NCI-H460 (cell line): Measurements from ENCODE around the gene EPS15. TPM values are rescaled to one million over a fixed set of nuclear protein-coding genes. Genes with fewer than 3 reads are reported as not detected.
"Not testable (repeated sequence)": the region's sequence is repeated elsewhere in the genome, so short reads cannot be mapped to it uniquely, and the experiment has no call there.

Experiments
- DNase-seq: peaks from one replicate; pipeline ENCODE4 v3.0.0-alpha.2; 2016; ENCODE audit warnings: low read depth; ENCODE audit errors: extremely low read depth
- total RNA-seq: library from RNA; depleted of rRNA; stranded (reverse); fragments of >200 nt; shearing (Covaris generic); gene quantifications from 2 replicates; pipeline ENCODE4 v1.2.3, GENCODE V29; 2014

EPS15 gene
- total RNA-seq, 1 experiment from 2014 or later: 21.3 TPM

DNA sequence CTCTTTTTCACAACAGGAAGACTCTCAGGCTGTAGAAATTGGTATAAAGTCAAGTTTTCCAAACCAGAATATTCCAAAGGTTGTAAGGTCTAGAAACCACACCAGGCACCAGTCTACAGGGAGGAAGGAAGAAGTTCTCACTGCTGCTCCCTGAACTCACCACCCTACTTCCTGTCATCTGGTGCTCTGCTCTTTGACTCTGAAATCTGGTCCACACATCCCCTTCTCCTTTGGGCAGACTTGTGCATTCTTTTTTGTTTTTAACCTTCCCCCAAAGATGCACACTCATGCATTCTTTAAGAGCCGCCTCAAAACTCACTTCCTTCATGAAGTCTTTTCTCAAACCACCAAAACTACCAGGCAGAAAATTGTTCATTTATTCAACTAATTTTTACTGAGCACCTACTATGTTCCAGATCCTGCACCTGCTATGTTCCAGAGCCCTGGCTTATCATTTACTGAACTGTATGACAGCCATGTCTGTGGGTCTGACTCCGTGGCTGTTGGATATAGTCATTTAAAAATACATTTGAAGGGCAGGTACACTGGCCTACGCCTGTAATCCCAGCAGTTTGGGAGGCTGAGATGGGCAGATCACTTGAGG lies 30.1 kb upstream of the EPS15 start:
- DNase-seq: no peak

DNA sequence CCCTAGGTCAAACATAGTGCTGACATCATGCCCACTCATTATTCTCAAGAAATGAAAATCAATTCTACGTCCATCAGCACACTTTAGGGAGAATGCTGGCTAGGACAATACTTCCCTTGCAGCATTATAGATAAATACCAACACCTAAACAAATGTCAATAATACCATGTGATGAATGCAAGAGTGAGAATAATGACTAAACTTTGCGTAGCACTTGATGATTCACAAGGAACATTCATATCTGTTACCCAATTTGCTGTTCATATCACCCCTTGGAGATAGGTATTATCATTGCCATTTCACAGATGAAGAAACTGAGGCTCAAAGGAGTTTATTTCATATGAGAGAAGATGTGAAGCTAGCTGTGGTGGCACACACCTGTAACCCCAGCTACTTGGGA lies 24.8 kb upstream of the EPS15 start:
- no peak for DNase-seq

DNA sequence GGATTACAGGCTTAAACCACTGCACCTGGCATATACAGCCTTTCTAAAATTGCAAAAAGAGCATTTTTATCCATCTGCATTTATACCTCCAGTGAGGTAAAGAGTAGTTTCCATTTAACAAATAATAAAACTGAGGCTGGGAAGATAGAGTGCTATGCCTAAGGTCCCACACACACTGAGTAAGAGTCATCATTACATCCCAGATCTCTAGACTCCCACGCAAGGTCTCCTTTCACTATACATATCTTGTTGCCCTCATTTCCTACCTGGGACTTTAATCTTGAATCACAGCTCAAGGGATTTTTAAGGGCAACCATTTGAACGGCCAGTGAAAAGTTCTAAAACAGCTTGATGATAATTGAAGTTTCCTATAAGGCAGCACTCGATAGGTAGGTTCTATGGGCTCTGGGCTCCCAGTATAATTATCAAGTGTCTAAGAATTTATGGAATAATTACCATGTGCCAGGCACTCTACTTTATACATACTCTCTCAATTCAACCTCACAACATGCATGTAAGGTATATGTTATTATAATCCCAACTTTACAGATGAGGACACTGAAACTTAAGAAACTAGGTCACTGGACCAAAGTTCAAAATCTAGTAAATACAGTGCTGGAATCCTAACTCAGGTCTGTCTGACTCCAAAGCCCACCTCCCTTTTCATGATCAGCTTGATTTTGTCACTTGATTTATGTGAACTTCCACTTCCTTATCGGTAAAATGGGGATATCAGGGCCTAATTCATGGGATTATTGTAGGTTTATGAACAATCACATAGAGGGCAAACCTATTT lies 23.3 kb upstream of the EPS15 start:
- no peak for DNase-seq

DNA sequence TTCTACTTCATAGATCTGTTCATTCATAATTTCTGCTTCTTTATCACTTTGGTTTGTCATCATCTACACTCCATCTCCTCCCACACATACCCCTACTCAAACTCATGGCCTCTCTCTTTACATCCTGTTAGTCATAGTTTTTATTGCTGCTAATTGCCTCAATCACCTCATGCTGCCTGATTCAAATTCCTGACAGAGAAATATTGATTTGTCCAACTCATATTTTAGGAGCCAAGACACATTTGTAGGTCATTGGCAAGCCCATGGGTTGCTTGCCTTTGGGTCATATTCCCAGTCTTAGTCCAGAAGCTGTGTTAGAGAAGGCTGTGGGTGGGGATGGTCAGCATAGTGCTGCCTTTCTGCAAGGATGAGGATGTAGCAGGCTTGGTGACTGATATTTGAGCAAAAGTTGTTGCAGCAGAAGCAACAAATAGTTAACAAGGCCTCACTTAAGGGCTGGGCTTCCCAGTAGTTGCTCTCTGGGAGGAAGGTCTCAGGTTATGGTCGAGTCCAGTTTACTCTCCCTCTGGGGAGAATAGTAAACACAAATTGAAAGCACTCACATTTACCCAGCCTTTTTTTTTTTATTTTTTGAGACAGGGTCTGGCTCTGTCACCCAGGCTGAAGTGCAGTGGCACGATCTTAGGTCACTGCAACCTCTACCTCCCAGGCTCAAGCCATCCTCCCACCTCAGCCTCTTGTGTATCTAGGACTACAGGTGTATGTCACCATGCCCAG lies 22.4 kb upstream of the EPS15 start:
- DNase-seq: no peak

DNA sequence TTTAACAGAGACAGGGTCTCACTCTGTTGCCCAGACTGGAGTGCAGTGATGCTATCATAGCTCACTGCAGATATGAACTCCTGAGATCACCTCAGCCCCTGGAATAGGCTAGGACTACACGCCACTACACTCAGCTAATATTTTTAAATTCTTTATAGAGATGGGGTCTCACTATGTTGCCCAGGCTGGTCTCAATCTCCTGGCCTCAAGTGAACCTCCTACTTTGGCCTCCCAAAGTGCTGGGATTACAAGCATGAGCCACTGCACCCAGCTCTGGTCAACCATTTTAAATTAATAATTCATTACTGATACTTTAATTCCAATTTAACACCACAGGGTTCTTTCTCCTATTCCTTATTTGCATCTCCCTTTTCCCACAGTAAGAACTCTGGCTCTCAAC lies 18.5 kb upstream of the EPS15 start:
- DNase-seq: no peak

DNA sequence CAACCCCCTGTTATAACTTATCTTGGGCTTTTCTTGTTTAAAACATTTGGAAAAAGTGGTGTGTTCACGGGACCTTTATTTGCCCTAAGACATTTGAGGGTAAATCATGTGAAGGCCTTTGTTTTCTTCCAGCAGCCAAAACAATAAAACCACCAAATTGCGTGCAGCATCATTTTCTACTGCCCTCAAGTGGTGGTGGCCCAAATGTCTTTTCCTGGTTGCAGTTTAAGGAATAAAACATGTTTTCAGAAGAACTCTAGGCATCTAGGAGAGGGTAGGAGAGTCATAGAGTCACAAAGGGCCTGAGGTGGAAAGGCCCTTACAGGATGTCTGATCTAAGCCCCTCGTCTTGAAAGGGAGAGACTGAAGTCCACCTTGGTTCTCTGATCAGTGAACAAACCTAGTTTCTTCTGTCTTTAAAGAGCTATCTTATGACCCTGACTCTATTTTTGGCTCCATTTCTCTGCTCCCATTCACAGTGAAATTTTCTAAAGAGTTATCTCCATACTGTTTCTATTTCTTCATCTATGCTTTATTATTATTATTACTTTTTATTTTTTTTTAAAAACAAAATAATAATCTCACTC lies 16.0 kb upstream of the EPS15 start:
- peak; percentile 15 for DNase-seq

DNA sequence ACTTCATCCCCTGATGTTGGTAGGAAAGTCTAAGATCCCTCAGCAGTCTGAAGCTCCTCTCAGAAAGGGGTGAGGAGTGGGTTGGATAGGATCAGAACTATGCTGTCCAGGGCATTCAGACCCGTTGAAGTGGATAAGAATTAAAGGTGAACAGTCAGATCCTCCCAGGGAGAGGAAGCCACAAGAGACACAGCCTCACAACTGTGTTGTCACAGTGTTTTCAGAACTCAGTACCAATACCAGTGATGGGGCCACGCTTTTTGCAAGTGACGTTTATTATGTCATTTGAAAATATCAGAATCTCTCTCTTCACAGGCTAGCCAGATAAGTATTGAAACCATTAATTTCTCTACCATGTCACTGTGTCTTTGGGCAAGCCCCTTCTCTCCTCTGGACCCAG lies 15.4 kb upstream of the EPS15 start:
- DNase-seq: no peak

DNA sequence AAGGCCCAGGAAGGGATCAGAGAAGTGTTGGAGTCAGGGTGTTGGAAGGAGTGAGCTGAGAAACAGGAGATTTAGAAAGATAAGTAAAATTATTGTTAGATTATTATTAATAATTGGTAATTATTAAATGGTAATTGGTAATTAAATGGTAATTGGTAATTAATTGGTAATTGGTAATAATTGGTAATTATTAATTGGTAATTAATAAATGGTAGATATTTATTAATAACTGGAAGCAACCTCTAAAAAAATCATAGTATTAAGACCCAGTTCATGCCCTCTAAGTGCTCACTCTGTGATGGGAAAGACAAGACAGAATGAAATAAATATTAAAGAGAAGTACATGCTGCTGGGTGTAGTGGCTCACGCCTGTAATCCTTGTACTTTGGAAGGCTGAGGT lies 13.8 kb upstream of the EPS15 start:
- no peak for DNase-seq

DNA sequence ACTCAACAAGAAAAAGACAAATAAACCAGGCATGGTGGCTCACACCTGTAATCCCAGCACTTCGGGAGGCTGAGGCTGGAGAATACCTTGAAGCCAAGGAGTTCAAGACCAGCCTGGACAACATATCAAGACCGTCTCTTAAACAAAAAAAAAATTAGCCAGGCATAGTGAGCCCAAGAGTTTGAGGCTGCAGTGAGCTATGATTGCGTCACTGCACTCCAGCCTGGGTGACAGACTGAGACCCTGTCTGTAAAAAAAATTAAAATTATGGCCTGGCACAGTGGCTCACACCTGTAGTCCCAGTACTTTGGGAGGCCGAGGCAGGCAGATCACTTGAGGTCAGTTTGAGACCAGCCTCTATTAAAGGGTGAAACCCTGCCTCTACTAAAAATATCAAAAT lies 11.4 kb upstream of the EPS15 start:
- DNase-seq: not testable (repeated sequence)

DNA sequence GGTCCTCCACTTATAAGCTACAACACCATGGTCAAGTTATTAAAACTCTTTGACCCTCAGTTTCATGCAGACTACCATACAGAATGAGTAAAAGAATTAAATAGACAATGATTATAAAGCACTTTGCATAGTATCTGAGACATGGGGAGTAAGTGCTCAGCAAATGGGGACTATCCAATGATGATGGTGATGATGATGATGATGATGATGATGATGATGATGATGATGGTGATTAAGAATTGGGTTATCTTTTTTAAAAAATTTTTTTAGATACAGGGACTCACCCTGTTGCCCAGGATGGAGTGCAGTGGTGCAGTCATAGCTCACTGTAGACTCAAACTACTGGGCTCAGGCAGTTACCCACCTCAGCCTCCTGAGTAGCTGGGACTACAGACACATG lies 8.1 kb upstream of the EPS15 start:
- no peak for DNase-seq

DNA sequence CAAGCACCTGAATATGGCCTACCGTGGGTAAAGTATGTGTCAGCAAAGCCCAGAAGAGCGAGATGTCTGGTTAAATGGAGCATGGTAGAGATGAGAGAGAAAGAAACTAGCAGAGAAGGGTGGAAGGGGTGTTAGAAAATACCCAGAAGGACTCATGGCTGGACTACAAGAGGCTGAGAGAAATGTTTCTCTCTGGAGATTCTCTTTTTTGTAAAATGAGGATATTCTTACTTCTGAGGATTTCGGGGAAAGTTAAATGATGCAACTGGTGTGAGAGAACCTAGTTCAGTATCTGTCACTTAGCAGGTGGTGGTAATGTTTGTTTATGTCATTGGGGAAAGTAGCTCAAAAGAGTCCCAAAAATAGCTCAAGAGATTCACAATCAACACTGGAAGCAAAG lies 7.2 kb upstream of the EPS15 start:
- no peak for DNase-seq

DNA sequence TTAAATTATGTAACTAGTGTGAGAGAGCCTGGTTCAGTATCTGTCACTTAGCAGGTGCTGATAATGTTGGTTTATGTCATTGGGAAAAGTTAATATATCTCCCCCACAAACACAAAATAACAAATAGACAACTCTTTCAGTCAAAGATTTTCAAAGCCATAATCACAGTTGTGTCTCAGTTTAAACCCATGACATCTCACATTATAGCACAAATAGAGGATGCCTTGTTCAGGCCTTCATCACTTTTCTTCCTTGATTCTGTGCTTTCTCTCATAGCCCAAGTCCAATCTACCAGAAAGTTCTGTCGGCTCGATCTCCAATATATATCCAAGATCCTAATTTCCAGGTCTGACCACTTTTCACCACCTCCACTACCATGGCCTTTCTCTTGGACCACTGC lies 6.2 kb upstream of the EPS15 start:
- no peak for DNase-seq

DNA sequence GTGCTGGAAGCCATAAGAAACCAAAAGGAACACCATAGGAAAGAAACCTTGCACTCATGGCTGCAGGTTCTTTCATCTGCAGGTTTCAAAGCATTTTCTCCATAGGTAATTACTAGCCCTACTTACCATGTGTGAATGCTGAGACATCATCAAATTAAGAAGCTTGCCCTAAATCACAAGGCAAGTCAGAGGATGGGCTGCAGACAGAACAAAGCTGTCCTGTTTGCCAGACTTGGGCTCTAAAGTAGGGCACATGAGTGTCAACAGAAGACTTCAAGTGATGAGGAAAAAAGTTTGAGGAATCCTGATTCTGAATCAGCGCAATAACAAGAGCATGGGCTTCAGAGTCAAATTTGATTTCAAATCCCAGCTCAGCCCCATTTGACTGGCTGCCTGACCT lies 5.8 kb upstream of the EPS15 start:
- DNase-seq: no peak

DNA sequence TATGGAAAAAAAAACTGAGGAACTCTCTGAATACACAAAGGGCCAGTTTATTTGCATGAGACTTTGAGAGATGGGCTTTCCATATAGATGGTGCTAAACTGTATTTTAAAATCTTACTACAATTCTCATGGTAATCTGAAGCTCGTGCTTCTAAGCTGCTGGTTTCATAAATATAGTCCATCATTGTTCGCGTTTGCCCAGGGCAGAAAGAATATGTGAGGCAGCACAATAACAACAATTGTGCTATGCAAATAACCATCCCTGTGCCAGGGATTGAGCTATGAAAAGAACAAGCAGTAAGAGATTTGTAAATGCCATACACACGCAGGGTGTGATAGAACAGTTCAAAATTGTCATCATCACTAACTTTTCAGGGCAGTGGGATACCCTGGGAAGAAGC lies 4.9 kb upstream of the EPS15 start:
- no peak for DNase-seq

DNA sequence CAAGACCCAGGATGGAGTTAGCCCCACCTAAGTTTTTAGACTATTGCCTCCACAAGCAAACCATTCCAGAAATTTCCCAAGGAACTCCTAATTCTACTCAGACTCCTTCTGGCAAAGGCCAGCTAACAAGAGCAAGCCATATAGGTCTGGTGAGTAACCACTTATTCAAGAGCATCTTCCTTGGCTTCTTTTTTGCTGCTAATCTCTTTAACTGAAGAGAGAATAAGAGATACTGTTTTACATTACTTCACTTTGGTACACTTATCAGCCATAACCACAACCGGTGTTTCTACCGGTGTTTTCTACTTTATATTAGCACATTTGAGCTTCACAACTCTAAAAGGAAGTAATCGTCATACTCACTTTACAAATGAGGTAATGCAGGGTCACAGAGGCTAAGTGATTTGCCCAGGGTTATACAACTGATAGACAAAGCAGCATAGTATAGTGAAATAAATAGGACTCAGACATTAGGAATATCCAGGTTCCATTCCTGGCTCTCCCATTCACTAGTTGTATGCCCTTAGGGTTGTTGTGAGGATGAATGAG lies 1.7 kb upstream of the EPS15 start:
- no peak for DNase-seq

DNA sequence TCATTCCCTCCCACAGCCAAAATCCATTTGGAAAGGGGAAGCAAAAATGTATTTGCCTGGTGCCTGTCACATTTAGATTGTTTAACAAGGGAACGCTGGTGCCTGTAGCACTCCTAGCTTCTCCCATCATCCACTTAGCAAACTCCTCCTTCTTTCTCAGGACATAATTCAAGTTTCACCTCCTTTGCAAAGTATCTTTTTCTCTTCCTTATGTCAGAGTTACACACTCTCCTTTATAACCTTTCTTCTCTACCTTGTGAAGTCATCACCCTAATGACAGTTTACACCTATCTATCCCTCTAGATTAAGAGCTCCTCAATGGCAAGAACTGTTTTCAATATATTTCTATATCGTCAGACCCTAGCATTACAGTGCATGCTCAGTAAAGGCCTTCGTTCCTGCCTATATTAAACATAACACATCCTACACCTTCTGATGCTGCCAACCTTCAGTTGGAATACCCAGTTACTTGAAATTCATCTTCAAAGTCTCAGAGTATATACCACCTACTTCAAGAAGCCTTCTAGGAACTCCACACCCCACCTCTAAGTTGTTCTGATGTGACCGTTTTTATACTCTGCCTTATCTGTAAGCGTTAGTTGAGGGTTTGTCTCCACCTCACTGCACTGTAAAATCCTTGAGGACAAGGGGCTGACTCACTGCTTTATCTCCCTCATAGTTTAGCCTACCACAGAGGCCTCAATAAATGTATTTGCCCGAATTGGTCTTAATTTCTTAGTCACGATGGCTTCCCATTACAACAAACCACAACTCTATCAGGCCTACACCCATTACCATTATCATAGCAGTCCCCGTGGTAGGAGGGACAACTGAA lies 1.0 kb upstream of the EPS15 start:
- no peak for DNase-seq

DNA sequence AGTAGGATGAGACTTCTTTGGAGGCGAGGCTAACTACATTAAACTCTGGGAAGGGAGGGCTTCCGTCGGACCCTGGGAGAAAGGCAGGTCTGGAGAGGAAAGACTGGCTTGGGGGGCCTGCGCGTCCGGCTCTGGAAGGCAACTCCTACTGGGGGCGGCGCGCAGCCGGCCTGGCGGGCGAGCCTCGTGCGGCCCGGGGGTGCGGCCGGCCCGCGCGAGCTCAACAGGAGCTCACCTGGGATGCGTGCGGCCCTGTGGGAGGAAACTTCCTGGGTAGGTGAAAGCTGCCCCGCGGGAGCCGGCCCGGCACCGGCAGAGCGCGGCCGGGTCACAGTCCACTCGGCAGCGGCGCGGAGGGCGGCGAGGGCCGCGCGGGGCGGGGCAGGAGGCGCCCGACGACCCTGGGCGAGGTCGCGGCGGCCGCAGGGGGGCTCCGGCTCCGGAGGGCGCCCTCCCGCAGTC lies 449 bp downstream of the EPS15 start:
- DNase-seq: no peak

DNA sequence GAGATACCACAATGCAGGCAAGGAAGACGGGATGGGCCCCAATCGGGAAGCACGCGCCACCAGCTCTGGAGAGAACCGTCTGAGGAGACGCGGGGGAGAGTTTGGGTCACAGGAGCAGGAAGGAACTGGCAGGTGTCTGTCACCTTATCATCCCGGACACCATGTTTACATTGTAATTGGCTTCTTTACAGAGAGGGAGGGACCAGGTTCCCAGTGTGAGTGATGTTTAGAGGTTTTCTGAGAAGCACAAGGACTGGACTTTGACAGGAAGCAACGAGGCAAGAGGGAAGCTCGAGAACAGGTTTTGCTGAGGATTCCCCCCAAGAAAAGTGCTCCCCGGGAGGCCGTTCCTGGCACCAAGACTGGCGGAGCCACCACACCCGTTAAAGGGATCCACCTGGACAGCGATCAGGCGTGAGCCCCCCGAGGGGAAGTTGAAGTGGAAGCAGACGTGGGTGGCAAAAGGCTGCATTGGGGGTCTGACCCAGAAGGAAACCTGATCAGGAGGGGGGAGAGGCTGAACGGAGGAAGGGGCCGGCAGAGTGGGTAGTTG lies 957 bp downstream of the EPS15 start:
- no peak for DNase-seq

DNA sequence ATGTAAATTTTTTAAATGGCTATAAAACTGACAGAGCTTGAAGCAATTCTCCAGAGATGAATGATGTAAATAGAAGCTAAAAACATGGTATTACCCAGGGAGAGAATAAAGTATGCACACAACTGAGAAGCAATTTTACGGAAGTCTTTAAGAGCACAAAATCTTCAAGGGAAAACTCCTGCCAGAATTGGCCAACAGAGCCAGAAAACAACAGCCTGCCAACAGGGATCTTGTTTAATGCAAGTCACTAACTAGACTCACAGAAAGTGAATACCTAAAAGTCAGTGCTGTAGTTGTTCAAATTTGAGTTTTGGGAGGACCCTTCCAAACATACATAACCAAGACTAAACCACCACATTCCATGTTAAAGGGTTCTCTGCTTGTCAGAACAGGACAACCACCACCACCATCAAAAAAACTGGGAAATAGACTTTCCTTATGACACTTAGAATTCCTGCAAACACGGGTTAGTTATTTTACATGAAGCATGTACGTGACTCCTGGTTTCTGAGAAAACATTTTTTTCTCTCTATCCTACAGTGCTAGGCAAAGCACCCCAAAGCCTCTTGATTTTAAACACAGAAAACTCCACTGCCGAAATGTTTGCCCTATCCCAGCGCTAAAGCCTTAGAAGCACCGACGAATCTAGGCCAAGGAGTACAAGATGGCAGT lies 1.6 kb downstream of the EPS15 start:
- no peak for DNase-seq
